ENCODE data around the gene TK2.

TK2 gene

DNA sequence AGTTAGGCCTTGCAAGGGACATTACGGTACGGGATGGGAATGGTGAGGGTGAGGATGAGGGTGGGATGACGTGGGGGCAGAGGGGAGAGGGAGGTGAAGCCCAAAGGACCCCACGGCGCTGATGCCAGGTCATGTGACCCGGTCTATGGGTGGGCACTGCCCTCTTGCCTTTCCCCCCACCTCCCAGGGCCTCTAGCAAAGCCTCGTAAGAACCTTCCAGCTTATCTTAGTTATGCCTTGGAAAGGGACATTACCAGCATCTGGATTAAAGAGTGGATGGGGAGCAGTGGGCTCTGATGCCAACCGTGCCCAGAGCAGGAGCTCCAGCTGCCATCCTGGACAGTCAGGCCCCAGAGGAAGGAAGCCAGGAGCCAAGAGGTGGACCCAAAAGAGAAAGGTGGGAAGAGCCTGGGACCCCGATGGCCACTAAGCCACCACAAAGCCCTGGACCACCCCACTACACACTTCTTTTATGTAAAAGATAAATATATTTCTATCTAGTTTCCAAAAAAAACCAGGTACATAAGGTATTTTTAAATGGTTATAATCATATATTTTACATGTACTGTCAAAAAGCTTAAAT lies 40.9 kb downstream of the TK2 start:
- peaks cover 10 to 72% (median 54%) of the 10 kb centered on the region in 4 donors for H3K4me1 ChIP-seq

DNA sequence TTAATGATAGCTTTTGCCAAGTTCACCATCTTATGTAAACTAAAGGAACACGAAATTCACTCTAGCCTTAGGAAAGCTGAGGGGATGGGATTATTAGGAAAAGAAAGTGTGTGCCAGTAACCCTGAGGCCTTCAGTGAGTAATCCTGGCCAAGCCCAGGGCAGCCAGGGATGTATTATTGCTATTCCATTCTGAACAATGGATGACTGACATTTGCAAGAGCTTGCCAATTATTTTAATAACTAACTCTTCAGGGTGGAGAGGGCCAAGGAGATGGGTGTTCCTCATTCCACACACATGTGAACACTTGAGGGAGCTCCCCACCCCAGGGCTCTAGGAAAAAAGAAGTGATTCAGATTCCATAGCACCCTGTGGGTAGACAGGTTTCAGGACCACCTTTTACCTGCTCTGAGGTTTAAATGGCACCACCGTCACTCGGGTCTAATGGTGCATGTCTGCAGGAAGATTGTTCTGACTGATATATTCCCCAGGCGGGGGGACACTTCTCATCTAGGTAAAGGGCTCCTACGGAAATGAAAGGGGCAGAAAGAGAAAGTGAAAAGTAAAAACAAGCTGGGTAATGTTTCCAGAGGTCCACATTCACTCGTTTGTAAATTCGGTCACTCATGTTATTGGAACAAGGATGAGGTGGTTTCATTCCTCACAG lies 41.5 kb downstream of the TK2 start:
- DNase-seq = peak in 1 of 2 donors; percentile 65
- intact Hi-C loops (cut with DNase I; ENCODE audit: low total_unique reads) = no loop called here
- Histone ChIP-seq H3K4me1 (peaks cover 10 to 72% (median 57%) of the 10 kb centered on the region in 4 donors), H3K27ac (peak overlapping the region; percentile 54 to 86), H3K4me3 (no peak overlapping the region), H3K36me3 (peaks cover 0 to under 1% (median 0%) of the 10 kb centered on the region in 3 donors), H3K27me3 (no peaks in the 10 kb centered on the region), H3K9me3 (no peaks in the 10 kb centered on the region)
- TF ChIP-seq, protein P1, sequence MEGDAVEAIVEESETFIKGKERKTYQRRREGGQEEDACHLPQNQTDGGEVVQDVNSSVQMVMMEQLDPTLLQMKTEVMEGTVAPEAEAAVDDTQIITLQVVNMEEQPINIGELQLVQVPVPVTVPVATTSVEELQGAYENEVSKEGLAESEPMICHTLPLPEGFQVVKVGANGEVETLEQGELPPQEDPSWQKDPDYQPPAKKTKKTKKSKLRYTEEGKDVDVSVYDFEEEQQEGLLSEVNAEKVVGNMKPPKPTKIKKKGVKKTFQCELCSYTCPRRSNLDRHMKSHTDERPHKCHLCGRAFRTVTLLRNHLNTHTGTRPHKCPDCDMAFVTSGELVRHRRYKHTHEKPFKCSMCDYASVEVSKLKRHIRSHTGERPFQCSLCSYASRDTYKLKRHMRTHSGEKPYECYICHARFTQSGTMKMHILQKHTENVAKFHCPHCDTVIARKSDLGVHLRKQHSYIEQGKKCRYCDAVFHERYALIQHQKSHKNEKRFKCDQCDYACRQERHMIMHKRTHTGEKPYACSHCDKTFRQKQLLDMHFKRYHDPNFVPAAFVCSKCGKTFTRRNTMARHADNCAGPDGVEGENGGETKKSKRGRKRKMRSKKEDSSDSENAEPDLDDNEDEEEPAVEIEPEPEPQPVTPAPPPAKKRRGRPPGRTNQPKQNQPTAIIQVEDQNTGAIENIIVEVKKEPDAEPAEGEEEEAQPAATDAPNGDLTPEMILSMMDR (IDR thresholded peaks at IDR 0.05) = no peak

More for the DNA sequence above, 40.9 kb downstream of the TK2 start:
- Histone ChIP-seq H3K27ac (peak overlapping the region; percentile 54 to 86), H3K9me3 (no peaks in the 10 kb centered on the region), H3K36me3 (peaks cover 0 to 7% (median 0%) of the 10 kb centered on the region in 3 donors), H3K4me3 (no peak overlapping the region), H3K27me3 (no peaks in the 10 kb centered on the region)
- TF ChIP-seq, protein P1 (IDR thresholded peaks at IDR 0.05) = no peak
- DNase-seq = peak in 1 of 2 donors; percentile 55
- intact Hi-C loops (cut with DNase I; ENCODE audit: low total_unique reads) = no loop called here

DNA sequence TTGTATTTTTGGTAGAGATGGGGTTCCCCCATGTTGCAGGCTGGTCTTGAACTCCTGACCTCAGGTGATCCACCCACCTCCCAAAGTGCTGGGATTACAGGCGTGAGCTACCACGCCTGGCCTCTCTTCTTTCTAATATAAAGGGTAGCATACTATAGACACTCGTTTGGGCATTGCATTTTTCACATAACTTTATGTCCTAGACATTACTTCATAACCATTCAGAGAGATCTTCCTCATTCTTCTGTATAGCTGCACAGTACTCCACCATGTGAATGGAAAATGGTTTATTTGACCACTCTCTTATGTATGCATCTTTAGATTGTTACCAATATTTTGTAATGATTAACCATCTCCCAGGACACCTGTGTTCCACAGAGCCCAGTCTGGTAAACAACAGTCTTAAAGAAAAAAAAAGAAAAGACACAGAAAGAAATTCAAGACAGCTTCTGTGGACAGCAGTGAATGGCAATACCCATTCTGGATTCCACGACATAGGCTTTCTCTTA lies 42.1 kb downstream of the TK2 start:
- Histone ChIP-seq H3K27ac (peak overlapping the region in 1 of 2 donors; percentile 86), H3K4me1 (peaks cover 10 to 72% (median 58%) of the 10 kb centered on the region in 4 donors), H3K27me3 (no peaks in the 10 kb centered on the region), H3K9me3 (no peaks in the 10 kb centered on the region), H3K4me3 (no peak overlapping the region), H3K36me3 (no peaks in the 10 kb centered on the region)
- TF ChIP-seq, protein P1 (IDR thresholded peaks at IDR 0.05) = no peak
- DNase-seq = no peak
- intact Hi-C loops (cut with DNase I; ENCODE audit: low total_unique reads) = no loop called here

DNA sequence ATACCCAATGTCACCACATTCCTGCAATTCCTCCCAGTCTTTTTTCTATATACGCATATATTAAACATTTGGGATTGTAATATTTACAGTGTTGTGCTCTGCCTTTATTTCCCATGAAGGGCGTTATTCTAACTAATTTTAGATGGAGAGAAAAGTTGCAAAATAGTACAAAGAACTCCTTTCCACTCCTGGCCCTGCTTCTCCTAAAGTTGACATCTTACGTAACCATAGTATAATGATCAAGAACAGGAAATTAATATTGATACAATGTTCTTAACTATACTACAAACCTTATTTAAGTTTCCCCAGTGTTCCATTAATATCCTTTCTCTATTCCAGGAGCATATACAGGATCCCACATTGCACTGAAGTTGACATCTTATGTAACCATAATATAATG lies 46.3 kb downstream of the TK2 start:
- Histone ChIP-seq H3K9me3 (no peaks in the 10 kb centered on the region), H3K36me3 (no peaks in the 10 kb centered on the region), H3K27me3 (no peaks in the 10 kb centered on the region), H3K4me3 (peak overlapping the region in 1 of 2 donors; percentile 28), H3K4me1 (peaks cover 0 to 46% (median 29%) of the 10 kb centered on the region in 4 donors), H3K27ac (peak overlapping the region; percentile 68 to 75)
- TF ChIP-seq, protein P1 (IDR thresholded peaks at IDR 0.05) = no peak
- no peak for DNase-seq
- intact Hi-C loops (cut with DNase I; ENCODE audit: low total_unique reads) = no loop called here

DNA sequence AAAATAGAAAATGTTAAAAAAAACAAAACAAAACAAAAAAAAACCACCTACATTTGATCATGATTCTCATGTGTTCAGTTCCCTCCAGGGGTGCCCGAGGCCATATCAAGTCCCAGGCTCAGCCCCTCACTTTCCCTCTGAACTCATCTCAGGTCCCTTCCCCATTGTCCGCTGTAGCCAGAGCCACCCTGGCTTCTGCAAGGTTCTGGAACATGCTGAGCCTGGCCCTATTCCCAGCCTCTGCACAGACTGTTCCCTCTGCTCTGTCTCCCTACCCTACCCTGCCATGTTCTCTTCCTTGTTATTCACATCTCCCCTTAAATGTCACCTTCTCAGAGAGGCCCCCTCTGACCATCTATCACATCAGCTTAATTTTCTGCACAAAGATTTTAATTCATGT lies 46.9 kb downstream of the TK2 start:
- DNase-seq = peak; percentile 81 to 92
- peak overlapping the region in 1 of 2 donors; percentile 28 for H3K4me3 ChIP-seq
- H3K27me3 ChIP-seq = no peaks in the 10 kb centered on the region
- TF ChIP-seq, protein P1 (IDR thresholded peaks at IDR 0.05) = no peak
- no peaks in the 10 kb centered on the region for H3K36me3 ChIP-seq
- peak overlapping the region; percentile 68 to 75 for H3K27ac ChIP-seq
- H3K4me1 ChIP-seq = peaks cover 0 to 40% (median 24%) of the 10 kb centered on the region in 4 donors
- no peaks in the 10 kb centered on the region for H3K9me3 ChIP-seq
- intact Hi-C loops (cut with DNase I; ENCODE audit: low total_unique reads) = no loop called here
